Central memory CD8-positive, alpha-beta T cell (primary cell): ENCODE measurements around the gene AGGF1.
"Not testable (repeated sequence)": the region's sequence is repeated elsewhere in the genome, so short reads cannot be mapped to it uniquely, and the experiment has no call there.

Experiments used
- ATAC-seq: fragments of 150-1000 bp; cut with Tn5 transposase; replicated peaks from 2 replicates; pipeline ENCODE4 v1.10.0; 2022; ENCODE audit warnings: mild to moderate bottlenecking, moderate FRiP score, moderate number of reproducible peaks; ENCODE audit not compliant: poor library complexity, severe bottlenecking; ENCODE audit errors: extremely low read depth
- DNase-seq, 2 donors: peaks; one replicate each; pipeline ENCODE4 v3.0.0; 2021; ENCODE audit warnings: low spot score in 2 of 2
- H3K27ac Mint-ChIP-seq: one replicate; pipeline ENCODE4 v1.8.0; 2022; ENCODE audit warnings: low read depth, mild to moderate bottlenecking, moderate library complexity, mixed read lengths
- H3K27me3 Mint-ChIP-seq: one replicate; pipeline ENCODE4 v1.8.0; 2022; ENCODE audit warnings: mixed read lengths
- H3K36me3 Mint-ChIP-seq: one replicate; pipeline ENCODE4 v1.8.0; 2022; ENCODE audit warnings: mild to moderate bottlenecking, moderate library complexity, mixed read lengths; ENCODE audit not compliant: insufficient read depth
- H3K4me1 Mint-ChIP-seq: one replicate; pipeline ENCODE4 v1.8.0; 2022; ENCODE audit warnings: mixed read lengths
- H3K4me3 Mint-ChIP-seq: one replicate; pipeline ENCODE4 v1.8.0; 2022; ENCODE audit warnings: mild to moderate bottlenecking, moderate library complexity, mixed read lengths
- H3K9me3 Mint-ChIP-seq: one replicate; pipeline ENCODE4 v1.8.0; 2022; ENCODE audit warnings: mixed read lengths

The AGGF1 gene

GRCh38 chr5:77030097-77031071 lies at the start of gene AGGF1:
AGGF1 (plus strand) TSS chr5:77030404; CDS start chr5:77030767, 363 bp downstream.
- Mint-ChIP-seq H3K9me3 (peaks cover 12% of the 10 kb centered on the region), H3K27me3 (no peaks in the 10 kb centered on the region), H3K36me3 (peaks cover 10% of the 10 kb centered on the region), H3K4me1 (peaks cover 25% of the 10 kb centered on the region), H3K4me3 (peak within 1 kb of the TSS; percentile 88), H3K27ac (peak within 1 kb of the TSS; percentile 93)
- peak; percentile 99 for ATAC-seq
- DNase-seq: peak; percentile 72 to 82

GRCh38 chr5:76980518-76981144 lies 49.6 kb upstream of the AGGF1 start:
- Mint-ChIP-seq H3K4me3 (no peak overlapping the region), H3K27me3 (peaks cover 9% of the 10 kb centered on the region), H3K36me3 (no peaks in the 10 kb centered on the region), H3K9me3 (no peaks in the 10 kb centered on the region), H3K4me1 (no peaks in the 10 kb centered on the region), H3K27ac (no peak overlapping the region)
- no peak for ATAC-seq
- no peak for DNase-seq

GRCh38 chr5:76982450-76982849 lies 47.8 kb upstream of the AGGF1 start:
- Mint-ChIP-seq H3K27me3 (peaks cover 9% of the 10 kb centered on the region), H3K9me3 (no peaks in the 10 kb centered on the region), H3K27ac (no peak overlapping the region), H3K4me3 (no peak overlapping the region), H3K4me1 (no peaks in the 10 kb centered on the region), H3K36me3 (no peaks in the 10 kb centered on the region)
- ATAC-seq: no peak
- DNase-seq: no peak

GRCh38 chr5:76983468-76983867 lies 46.7 kb upstream of the AGGF1 start:
- Mint-ChIP-seq H3K27ac (no peak overlapping the region), H3K27me3 (peaks cover 9% of the 10 kb centered on the region), H3K9me3 (no peaks in the 10 kb centered on the region), H3K4me1 (no peaks in the 10 kb centered on the region), H3K4me3 (no peak overlapping the region), H3K36me3 (no peaks in the 10 kb centered on the region)
- DNase-seq (no peak), ATAC-seq (no peak)

- no peaks in the 10 kb centered on the region for H3K4me1 Mint-ChIP-seq
- ATAC-seq (peak; percentile 28), DNase-seq (no peak)
- no peak overlapping the region for H3K4me3 Mint-ChIP-seq
- no peaks in the 10 kb centered on the region for H3K9me3 Mint-ChIP-seq
- no peak overlapping the region for H3K27ac Mint-ChIP-seq
- no peaks in the 10 kb centered on the region for H3K36me3 Mint-ChIP-seq
- no peaks in the 10 kb centered on the region for H3K27me3 Mint-ChIP-seq
Measured at GRCh38 chr5:76986825-76987526, 43.2 kb upstream of the AGGF1 start.

- Mint-ChIP-seq H3K4me3 (no peak overlapping the region), H3K27ac (no peak overlapping the region), H3K27me3 (peaks cover 17% of the 10 kb centered on the region), H3K36me3 (no peaks in the 10 kb centered on the region), H3K4me1 (no peaks in the 10 kb centered on the region), H3K9me3 (no peaks in the 10 kb centered on the region)
- no peak for ATAC-seq
- no peak for DNase-seq
Measured at GRCh38 chr5:76990899-76991459, 39.2 kb upstream of the AGGF1 start.

- not testable (repeated sequence) for H3K36me3 Mint-ChIP-seq, H3K9me3 Mint-ChIP-seq, ATAC-seq, H3K4me3 Mint-ChIP-seq, H3K4me1 Mint-ChIP-seq, DNase-seq, H3K27ac Mint-ChIP-seq
- peaks cover 33% of the 10 kb centered on the region for H3K27me3 Mint-ChIP-seq
Measured at GRCh38 chr5:76993436-76993835, 36.8 kb upstream of the AGGF1 start.

- Mint-ChIP-seq H3K36me3 (no peaks in the 10 kb centered on the region), H3K27me3 (peaks cover 42% of the 10 kb centered on the region), H3K4me1 (no peaks in the 10 kb centered on the region), H3K4me3 (no peak overlapping the region), H3K9me3 (no peaks in the 10 kb centered on the region), H3K27ac (no peak overlapping the region)
- ATAC-seq (no peak), DNase-seq (no peak)
Measured at GRCh38 chr5:76994337-76994736, 35.9 kb upstream of the AGGF1 start.

GRCh38 chr5:76998251-76998650 lies 32.0 kb upstream of the AGGF1 start:
- H3K36me3 Mint-ChIP-seq, H3K9me3 Mint-ChIP-seq, DNase-seq, H3K27ac Mint-ChIP-seq, H3K4me1 Mint-ChIP-seq, H3K4me3 Mint-ChIP-seq, ATAC-seq: not testable (repeated sequence)
- peaks cover 55% of the 10 kb centered on the region for H3K27me3 Mint-ChIP-seq

GRCh38 chr5:76999451-76999850 lies 30.8 kb upstream of the AGGF1 start:
- Mint-ChIP-seq H3K4me3 (no peak overlapping the region), H3K27ac (no peak overlapping the region), H3K27me3 (peaks cover 57% of the 10 kb centered on the region), H3K4me1 (no peaks in the 10 kb centered on the region), H3K36me3 (no peaks in the 10 kb centered on the region), H3K9me3 (no peaks in the 10 kb centered on the region)
- ATAC-seq: no peak
- DNase-seq: no peak

GRCh38 chr5:77003246-77003645 lies 27.0 kb upstream of the AGGF1 start:
- H3K4me1 Mint-ChIP-seq: no peaks in the 10 kb centered on the region
- H3K27me3 Mint-ChIP-seq: peaks cover 58% of the 10 kb centered on the region
- DNase-seq: no peak
- no peak overlapping the region for H3K4me3 Mint-ChIP-seq
- H3K9me3 Mint-ChIP-seq: no peaks in the 10 kb centered on the region
- no peaks in the 10 kb centered on the region for H3K36me3 Mint-ChIP-seq
- no peak for ATAC-seq
- H3K27ac Mint-ChIP-seq: no peak overlapping the region

GRCh38 chr5:77006124-77006523 lies 24.1 kb upstream of the AGGF1 start:
- ATAC-seq: no peak
- H3K27ac Mint-ChIP-seq: no peak overlapping the region
- H3K9me3 Mint-ChIP-seq: no peaks in the 10 kb centered on the region
- H3K36me3 Mint-ChIP-seq: peaks cover 2% of the 10 kb centered on the region
- DNase-seq: no peak
- H3K27me3 Mint-ChIP-seq: peaks cover 52% of the 10 kb centered on the region
- no peak overlapping the region for H3K4me3 Mint-ChIP-seq
- no peaks in the 10 kb centered on the region for H3K4me1 Mint-ChIP-seq
